HG03469 (cell line): ENCODE results near the gene BRSK2.
"Not testable (repeated sequence)": the region's sequence is repeated elsewhere in the genome, so short reads cannot be mapped to it uniquely, and the experiment has no call there.

Experiments
- ATAC-seq: cut with Tn5 transposase; IDR thresholded peaks from one replicate; pipeline ENCODE4 v1.9.1; 2021; ENCODE audit warnings: mild to moderate bottlenecking, moderate library complexity, moderate number of reproducible peaks; ENCODE audit not compliant: unreplicated experiment

The BRSK2 gene

DNA sequence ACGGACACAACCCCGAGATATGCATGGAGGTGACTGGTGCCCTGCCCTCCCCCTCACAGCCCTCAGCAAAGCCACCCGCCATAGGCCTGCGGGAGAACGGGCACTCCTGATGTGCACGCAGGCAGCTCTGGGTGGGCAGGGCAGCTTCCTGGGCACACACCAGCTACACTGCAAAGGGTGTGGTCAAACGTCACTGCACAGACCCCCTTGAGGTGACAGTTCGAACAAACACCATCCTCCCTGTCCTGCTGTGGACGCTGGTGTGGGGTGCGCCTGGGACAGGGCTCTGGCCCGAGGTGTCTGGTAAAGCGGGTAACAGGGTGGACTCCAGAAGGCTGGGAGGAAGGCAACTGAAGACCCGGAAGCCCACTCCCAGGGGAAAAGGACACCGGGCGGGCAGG lies 118.8 kb downstream of the BRSK2 start:
- ATAC-seq: no peak

DNA sequence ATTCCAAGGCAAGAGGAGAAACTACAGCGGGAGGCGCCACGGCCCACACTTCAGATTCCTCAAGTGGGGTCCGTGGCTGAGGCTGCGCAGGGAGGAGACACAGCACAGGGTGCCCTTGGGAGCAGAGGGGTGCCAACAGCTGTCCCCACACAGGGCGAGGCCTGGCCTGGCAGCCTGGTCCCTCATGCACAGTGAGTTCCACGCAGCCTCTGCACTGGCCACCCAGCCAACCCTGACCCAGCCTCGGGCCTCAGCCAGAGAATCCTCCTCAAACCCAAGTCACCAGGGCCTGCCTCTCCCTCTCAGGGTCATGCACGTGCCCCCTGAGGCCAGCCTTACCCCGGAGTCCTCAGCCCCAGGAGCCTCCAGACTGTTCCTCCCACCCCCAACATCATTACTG lies 119.3 kb downstream of the BRSK2 start:
- ATAC-seq: no peak

DNA sequence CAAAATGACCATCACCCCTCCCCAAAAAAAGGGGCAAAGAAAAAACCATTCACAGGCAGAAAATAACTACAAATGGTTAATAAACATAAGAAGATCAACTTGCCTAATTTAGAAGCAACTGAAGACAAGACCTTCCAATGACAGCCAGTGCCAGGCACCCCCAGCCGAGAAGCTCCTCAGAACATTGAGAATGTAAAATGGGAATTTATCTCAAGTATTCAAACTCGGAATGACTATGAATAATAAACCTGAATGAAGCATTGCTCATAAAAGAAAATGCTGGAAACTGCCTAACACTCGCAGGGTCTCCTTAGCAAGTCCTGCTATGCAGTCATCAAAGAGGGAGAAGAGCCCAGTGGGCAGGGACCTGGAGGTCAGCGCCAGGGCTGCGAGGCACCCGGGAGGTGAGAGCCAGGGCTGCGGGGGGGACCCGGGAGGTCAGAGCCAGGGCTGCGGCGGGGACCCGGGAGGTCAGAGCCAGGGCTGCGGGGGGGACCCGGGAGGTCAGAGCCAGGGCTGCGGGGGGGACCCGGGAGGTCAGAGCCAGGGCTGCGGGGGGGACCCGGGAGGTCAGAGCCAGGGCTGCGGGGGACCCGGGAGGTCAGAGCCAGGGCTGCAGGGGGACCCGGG lies 120.0 kb downstream of the BRSK2 start:
- no peak for ATAC-seq

DNA sequence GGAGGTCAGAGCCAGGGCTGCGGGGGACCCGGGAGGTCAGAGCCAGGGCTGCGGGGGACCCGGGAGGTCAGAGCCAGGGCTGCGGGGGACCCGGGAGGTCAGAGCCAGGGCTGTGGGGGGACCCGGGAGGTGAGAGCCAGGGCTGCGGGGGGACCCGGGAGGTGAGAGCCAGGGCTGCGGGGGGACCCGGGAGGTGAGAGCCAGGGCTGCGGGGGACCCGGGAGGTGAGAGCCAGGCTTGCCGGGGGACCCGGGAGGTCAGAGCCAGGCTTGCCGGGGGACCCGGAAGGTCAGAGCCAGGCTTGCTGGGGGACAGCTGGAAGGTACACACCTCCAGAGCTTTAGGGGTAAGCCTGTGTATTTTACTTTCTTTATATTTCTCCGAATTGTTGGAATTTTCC lies 120.6 kb downstream of the BRSK2 start:
- ATAC-seq: not testable (repeated sequence)

DNA sequence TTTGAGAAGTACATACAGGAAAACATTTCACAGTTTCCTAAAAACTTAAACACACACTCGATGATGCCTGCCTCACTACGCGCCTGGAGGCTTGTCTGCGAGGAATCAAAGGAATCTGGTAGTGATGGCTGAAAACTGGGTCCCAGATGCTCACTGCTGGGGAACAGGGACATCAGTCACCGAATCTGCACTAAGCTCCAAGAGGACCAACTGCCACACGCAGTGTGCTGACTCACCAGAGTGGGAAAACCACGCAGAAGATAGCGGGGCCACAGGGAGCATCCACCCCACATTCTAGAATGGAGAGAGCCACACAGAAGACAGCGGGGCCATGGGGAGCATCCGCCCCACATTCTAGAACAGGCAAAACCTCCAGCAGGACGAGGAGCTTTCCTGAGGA lies 121.2 kb downstream of the BRSK2 start:
- ATAC-seq: no peak

DNA sequence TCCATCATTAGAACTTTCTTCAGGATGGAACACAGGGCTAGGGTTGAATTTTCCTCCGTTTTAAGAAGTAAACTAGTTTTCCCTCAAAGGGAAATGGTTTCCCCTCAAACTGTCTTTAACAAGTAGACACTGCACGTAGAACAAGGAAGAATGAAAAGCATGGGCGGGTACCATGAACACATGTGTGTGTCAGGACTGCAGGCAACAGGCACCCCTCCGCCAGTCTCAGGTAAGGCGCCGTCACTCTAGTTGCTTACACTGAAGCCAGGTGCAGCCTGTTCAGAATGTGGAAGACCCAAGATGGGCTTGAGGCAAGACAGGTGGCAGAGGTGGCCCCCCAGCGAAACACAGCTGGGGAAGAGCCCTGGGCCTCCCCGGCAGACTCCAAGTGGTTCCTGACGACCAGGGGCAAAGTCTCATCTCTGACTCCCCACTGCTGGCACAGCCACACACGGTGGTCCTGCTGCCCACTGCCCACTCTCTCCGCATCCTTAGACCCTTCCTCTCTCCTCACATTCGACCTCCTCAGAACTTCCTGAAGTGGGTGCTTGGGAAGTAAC lies 122.3 kb downstream of the BRSK2 start:
- ATAC-seq: no peak
